Effector CD8-positive, alpha-beta T cell (primary cell): Measurements from ENCODE around the gene PVALEF.
A peak's percentile ranks its signal among the peaks of the same experiment; 100 is the strongest.
"Not testable (repeated sequence)": the region's sequence is repeated elsewhere in the genome, so short reads cannot be mapped to it uniquely, and the experiment has no call there.

ENCODE experiments used
- DNase-seq: peaks from one replicate; lab custom pipeline; 2025; lab: John Stamatoyannopoulos, UW

PVALEF gene

DNA sequence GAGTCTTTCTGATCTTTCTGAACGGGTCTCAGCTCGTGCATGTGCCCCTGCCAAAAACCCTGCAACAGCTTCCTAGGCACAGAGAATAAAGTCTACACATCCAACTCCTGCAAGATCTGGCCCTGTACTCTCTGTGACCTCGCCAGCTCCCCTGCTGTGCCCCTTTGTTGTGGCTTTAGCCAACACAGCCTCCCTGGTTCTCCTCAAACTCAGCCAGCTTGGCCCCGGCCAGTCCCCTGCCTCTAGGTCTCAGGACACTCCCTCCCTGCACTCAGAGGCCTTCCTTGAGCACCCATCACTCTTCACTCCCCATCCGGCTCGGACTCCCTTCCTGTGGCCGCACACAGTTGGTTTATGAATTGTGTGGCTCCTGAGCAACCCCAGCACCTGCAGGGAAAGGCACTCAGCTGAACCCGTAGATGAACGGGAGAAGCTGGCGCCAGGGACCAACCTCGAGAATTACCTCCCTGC is 56.1 kb downstream of the PVALEF start:
- DNase-seq = no peak

DNA sequence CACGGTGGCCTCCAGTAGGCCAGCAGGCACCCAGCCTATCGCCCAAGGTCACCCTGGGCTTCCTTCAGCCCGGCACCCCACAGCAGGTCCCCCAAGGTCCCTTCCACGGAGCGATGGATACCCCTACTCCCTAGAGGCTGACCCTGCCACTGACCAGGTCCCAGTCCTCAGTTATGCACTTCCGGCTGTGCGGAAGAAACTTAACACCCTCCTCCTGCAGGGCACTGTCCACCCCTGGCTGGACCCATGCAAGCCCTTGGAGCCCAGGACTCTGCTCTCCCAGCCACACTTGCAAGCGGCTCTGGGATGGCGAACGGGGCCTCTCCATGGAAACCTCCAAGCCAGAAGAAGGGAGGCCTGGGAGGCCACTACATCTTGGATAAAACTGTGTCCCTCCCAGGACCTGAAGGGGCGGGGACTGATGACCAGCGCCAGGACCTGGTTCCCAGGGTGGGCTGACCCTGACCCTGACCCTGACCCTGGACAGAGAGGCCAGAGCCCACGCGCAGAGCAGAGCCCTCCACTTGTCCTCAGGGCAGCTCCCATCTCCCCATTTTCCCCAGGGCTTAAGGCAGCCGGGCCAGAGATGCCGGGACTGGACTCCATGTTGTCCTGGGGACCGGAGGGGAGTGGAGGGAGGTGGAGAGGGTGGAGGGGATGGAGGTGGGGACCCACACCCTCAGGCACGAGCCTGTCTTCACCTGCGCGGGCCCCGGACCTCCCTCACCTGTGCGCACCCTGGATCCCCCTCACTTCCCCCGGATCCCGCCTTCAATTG is 56.7 kb downstream of the PVALEF start:
- DNase-seq = no peak

DNA sequence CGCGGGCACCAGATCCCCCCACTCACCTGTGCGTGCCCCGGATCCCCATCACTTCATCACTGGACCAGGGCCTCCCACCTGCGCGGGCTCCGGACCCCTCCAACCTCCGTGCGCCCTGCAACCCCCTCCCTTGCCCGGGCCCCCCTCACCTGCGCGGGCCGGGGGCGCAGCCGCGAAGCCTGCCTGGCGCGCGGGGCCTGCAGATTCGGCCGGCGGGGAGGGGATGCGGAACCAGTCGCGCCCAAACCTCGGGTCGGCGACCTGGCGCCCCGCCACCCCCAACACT is 57.3 kb downstream of the PVALEF start:
- DNase-seq = no peak

DNA sequence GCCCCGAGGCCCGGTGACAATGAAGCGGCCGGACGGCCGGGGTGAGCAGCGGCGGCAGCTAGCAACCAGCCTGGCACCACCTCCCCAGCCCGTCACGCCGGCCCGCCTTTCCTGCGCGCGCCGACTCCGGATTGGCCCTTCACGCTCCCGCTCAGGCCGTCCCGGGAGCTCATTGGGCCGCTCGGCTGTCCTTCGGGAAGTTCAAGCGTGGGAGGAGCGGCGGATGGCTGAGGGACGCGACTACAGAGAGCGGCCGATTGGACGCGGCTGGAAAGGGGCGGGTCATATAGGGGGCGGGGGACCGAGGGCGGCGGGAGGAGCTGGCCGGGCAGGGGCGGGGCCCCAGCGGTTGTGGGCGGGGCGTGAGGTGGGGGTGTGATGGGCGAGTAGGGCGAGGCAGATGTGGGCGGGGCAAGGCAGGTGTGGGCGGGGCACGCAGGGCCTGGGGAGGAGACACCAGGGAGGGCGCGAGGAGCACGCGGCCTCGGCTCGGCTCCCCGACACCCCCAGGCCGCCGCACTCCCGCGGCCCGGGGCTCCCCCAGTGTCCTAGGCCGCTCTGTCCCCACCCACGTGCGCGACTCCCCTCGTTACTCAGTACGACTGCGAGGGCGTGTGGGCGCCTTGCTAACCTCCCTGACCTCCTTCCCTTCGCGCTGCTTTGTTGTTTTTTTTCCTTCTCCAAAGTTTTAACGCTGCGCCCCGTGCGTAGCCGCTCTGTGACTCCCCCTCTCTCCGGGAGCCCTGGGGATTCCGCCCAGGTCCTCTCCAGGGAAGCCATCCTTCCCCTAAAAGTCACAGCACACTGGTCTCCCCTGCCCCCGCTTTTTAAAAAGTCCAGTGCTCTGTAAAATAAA is 57.8 kb downstream of the PVALEF start, which contains the start of gene CEP131:
TSS of gene CEP131 (minus strand) at position 60 of the 856 bp plus-strand sequence. CDS start 2,909 bp downstream, outside the sequence.
- DNase-seq = peak; percentile 99

DNA sequence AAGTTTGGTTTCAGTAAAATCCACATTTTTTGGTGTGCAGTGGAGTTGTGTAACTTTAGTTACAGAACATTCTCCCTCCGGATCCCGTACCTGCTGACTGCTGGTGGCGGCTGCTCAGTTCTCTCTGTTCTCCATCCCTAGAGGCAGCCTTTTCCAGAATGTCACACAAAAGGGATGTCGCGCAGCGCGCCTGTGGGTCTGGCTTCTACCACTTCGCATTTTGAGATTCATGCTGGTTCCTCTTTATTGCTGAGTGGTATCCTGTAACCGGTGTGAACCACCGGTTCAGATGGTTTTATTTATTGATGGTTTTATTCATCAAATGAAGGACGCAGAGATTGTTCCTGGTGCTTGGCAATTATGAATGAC is 58.4 kb downstream of the PVALEF start:
- no peak for DNase-seq

DNA sequence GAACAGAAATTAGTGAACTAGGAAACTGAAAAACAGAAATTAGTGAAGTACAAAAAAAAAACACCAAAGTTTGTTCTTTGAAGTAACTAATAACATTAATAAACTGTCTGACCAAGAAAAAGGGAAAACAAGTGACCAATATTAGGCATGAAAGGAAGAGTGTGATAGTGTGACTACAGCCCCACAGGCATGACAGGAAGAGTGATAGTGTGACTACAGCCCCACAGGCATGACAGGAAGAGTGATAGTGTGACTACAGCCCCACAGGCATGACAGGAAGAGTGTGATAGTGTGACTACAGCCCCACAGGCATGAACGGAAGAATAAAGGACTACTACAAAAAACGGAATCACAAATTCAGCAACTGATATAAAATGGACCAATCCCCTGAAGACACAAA is 62.3 kb downstream of the PVALEF start:
- DNase-seq = not testable (repeated sequence)

DNA sequence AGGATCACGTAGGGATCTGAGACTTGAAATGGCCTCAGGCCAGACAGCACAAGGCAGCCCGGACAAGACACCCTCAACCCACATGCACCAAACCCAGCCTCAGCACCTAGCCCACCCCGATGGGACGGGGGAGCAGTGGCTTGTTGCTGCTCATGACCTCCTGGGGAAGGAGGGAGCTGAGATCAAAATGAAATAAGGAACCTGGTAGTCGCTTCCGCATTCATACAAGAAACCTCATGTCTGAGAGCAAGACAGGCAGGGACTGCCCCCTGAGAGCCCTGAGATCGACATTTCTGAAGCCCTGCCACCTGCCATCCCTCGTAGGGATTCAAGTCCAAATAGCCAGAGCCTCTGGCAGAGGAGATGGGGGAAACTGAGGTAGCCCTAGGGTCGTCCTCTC is 63.1 kb downstream of the PVALEF start:
- DNase-seq = no peak

DNA sequence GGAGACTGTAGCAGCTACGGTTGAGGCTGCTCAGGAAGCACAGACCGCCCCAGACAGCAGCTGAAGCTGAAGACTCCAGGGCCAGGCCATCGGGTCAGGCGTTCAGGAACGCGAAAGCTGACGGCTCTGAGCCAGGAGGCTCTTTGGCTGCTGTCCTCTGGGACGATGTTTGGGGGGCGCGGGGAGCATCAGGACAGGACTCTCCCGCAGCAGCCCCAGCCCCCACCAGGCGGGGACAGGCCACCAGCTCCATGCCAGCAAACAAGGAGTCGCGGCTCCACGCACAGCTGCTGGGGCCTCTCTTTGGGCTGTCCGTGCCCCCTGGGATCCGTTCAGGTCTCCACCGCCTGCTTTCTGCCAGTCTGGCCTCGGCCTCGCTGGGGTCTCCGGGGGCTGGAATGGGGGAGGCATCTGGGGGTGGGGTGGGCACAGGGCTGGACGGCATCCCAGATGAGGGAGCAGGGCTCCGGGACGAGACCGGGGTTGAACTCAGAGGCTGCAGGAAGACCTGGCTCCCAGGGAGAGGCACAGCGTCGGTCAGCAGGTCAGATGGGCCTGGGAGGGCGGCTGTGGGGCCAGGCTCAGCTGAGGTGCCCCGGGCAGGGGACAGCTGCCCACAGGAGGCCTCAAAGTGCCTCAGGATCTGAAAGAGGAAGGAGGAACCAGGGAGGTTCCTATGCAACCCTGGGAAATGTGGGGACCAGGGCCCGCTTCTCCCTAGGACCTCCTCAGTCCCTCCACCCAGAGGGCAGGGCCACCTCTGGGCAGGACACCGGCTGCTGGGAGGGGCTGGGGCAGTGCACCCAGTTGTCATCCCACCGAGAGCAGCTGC is 63.7 kb downstream of the PVALEF start:
- no peak for DNase-seq

DNA sequence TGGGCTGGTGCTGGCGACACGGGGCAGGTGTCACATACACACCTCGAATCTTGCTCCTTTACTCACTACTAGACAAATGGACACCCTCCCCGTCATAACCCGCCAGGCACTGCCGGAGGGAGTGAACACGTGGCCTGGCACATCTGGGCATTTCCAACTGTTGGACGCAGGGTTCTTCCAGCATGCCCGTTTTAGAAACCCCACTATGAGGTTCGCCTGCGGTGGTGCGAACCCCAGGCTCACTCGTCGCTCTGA is 64.3 kb downstream of the PVALEF start:
- no peak for DNase-seq

DNA sequence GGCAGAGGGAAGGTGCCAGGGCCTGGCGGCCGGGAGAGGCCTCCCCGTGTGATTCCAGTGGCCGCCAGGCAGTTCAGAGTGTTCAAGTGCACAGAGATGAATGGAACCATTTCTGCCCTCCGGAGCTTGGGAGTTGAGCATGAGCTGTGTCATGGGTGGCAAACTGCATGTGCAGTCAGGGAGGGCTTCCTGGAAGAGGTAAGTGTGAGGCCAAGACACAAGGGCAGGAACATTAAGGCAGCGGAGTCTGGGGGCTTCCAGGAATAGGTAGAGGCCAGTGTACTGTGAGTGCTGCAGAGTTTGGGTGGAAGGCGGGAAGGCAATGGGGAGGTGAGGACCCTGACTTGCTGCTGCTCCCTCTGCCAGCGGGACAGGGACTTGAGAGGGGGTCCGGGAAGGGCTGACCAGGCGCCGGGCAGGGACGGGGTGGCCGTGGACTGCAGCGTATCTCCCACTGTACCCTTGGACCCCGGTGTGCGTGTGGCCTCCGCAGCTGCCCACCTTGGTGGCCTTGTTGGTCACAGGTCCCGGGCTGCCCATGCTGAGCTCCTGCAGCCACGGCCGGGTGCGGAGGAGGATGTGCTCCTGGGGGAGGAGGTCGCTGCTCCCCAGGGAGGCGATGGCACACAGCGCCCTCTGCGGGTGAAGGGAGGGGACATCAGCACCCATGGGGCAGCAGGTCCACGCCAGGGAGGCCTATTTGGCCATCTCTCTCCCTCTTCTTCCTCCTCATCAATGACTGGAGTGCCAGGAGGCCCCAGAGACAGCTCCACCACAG is 64.9 kb downstream of the PVALEF start:
- DNase-seq = no peak

DNA sequence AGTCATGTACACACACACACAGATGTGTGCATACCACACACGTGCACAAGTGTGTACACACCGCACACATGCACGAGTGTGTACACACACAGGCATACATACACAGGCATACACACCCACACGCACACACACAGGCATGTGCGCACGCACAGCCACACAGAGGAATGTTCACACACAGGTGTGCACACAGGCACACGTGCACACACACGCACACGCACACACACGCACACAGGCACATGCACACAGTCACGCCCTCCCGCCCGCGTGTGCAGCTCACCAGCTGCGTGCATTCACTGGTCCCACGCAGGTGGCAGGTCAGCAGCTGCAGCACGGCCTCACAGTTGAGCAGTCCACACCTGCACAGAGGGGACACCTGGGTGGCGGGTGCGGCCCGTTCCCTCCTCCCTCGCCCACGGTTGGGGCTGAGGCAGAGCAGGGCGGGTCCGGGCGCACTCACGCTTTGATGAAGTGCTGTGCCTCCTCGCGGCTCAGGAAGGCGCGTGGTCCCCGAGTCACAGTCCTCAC is 65.9 kb downstream of the PVALEF start:
- no peak for DNase-seq

DNA sequence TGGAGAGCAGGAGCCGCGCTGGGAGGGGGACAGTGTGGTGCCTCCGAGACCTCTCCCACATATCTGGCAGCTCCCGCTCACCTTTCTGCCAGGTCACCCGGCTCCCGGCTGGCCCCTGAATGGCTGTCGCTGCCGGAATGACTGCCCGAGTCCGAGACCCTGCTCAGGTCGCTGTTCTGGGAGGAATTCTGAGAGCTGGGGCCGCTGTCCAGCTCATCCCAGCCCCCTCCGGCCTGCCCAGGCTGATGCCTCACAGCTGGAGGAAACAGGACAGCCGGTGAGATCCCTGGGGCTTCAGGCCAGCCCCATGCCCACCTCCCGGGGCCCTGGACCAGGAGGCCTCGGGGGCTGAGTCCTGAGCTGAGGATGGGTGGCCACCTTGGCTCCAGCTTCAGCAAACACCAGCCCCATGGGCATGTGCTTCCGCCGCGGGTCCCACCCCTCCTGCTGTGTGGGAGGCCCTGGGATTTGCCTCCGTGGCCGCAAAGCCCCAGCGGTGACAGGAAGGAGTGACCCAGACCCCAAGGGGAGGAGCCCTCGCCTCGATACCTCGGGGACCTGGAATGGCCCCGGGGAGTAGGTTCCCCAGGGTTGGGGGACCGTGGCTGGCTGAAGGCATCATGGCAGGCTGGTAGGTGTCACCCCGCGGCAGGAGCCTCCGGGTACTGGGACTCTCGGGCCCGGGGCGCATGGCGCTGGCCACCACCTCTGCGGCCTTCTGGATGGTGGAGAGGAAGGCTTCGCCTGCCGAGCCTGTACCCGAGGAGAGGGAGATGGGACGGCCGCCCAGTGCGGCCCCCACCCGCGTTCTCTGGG is 66.7 kb downstream of the PVALEF start:
- DNase-seq = no peak
